GM10266 (cell line): ENCODE data around the gene OGDH.

ENCODE experiments used
- DNase-seq: peaks from one replicate; pipeline ENCODE4 v3.0.0; 2012; ENCODE audit errors: extremely low spot score
- TF ChIP-seq, protein P1 (sequence below): IDR thresholded peaks from 2 replicates; pipeline ENCODE4 v1.5.1; 2012; ENCODE audit warnings: mild to moderate bottlenecking, low read depth; ENCODE audit not compliant: control insufficient read depth, insufficient read depth; ENCODE audit errors: missing control alignments

Gene OGDH

DNA sequence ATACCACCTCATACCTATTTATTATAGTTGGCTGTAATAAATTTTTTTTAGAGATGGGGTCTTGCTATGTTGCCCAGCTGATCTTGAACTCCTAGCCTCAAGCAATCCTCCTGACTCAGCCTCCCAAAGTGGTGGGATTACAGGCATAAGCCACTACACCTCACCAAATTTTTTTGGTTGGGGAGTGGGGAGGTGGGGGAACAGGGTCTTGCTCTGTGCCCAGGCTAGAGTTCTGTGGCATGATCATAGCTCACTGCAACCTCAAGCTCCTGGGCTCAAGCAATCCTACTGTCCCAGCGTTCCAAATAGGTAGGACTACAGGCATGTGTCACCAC, 3.9 kb upstream of the OGDH start:
- TF ChIP-seq, protein P1, sequence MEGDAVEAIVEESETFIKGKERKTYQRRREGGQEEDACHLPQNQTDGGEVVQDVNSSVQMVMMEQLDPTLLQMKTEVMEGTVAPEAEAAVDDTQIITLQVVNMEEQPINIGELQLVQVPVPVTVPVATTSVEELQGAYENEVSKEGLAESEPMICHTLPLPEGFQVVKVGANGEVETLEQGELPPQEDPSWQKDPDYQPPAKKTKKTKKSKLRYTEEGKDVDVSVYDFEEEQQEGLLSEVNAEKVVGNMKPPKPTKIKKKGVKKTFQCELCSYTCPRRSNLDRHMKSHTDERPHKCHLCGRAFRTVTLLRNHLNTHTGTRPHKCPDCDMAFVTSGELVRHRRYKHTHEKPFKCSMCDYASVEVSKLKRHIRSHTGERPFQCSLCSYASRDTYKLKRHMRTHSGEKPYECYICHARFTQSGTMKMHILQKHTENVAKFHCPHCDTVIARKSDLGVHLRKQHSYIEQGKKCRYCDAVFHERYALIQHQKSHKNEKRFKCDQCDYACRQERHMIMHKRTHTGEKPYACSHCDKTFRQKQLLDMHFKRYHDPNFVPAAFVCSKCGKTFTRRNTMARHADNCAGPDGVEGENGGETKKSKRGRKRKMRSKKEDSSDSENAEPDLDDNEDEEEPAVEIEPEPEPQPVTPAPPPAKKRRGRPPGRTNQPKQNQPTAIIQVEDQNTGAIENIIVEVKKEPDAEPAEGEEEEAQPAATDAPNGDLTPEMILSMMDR: no peak

DNA sequence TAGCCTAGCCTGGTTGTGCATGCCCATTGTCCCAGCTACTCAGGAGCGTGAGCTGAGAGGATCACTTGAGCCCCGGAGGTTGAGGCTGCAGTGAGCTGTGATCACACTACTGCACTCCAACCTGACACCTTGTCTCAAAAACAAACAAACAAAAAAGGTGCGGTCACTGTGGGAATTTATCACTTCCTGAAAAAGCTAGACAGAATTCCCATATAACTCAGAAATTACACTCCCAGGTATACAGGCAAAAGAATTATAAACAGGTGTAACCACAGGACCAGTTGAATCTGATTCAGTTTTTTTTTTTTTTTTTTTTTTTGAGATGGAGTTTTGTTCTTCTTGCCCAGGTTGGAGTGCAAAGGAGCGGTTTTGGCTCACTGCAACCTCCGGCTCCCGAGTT, 3.2 kb upstream of the OGDH start:
- TF ChIP-seq, protein P1: no peak
- DNase-seq: no peak

More for the DNA sequence above, 3.9 kb upstream of the OGDH start:
- DNase-seq: no peak

DNA sequence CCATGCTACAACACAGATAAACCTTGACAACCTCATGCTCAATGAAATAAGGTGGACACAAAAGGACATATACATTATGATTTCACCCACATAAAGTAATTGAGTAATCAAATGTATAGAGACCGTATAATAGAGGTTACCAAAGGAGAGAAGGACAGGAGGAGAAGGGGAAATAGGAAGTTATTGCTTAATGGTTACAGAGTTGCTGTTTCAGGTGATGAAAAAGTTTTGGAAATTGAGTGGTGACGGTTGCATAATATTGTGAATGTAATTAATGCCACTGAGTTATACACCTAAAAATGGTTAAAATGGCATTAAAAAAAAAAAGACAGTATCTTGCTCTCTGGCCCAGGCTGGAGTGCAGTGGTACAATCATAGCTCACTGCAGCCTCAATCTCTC, 1.5 kb upstream of the OGDH start:
- TF ChIP-seq, protein P1: no peak
- no peak for DNase-seq

DNA sequence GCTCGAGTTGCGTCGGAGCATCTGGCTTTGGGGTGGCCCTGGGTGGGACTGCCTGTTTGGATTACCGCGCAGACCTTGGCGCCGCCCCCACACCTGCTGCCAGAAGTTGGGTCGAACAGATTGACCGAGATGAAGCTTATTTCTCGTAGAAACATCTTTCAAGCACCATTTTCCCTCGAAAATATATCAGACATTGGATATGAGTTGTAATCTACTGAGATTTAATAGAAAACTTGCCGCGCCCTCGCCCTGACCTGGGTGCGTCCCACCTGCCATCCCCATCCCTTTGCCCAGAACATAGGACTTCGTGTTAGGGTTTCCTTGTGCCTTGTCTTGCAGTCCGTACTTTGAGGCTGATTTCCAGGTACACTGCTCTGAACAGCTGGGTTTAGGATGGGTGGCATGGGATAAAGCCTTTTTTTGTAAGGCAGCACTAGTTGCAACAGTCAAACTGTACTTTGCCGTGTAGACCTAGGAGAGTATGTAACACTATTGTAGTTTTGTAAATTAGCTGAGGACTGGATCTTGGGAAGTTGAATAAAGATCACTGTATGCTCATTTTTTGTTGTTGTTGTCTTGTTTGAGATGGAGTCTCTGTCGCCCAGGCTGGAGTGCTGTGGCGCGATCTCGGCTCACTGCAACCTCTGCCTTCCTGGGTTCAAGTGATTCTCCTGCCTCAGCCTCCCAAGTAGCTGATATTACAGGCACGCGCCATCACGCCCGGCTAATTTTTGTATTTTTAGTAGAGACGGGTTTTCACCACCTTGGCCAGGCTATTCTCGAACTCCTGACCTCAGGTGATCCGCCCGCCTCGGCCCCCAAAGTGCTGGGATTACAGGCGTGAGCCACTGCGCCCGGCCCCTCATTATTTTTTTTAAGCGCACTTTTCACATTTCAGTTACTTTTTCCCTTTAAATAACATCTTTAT, 978 bp downstream of the OGDH start:
- TF ChIP-seq, protein P1: no peak
- DNase-seq: peak; percentile 14

DNA sequence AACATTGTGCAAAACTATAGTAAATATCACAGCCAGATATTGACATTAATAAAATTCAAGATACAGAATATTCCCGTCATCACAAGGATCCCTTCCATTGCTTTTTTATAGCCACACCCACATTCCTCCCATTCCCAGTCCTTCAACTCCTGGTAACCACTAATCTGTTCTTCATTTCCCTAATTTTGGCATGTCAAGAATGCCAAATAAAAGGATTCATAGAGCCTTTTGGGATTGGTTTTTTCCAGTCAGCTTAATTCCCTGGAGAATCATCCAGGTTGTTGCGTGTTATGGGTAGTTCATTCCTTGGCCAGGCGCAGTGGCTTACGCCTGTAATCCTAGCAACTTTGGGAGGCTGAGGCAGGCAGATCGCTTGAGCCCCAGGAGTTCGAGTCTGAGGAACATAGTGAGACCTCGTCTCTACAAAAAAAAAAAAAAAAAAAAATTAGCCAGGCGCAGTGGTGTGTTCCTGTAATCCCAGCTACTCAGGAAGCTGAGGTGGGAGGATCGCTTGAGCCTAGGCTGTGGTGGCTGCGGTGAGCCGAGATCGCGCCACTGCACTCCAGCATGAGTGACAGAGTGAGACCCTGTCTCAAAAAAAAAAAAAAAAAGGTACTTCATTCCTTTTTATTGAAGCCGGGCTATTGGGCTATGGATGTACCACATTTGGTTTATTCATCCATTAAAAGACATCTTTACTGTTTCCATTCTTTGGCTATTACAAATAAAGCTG, 2.7 kb downstream of the OGDH start:
- no peak for DNase-seq
- TF ChIP-seq, protein P1: no peak

DNA sequence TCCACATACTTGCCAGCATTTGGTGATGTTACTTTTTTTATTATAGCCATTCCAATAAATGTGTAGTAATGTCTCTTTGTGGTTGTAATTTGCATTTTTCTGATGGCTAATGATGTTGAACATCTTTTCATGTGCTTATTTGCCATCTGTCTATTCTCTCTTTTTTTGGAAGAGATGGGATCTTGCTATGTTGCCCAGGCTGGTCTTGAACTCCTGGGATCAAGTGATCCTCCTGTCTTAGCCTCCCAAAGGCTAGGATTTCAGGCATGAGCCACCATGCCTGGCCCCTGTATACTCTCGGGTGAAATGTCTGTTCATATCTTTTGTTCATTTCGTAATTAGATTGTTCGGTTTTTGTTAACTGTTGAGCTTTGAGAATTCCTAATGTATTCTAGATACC, 3.4 kb downstream of the OGDH start:
- no peak for DNase-seq
- TF ChIP-seq, protein P1: no peak

DNA sequence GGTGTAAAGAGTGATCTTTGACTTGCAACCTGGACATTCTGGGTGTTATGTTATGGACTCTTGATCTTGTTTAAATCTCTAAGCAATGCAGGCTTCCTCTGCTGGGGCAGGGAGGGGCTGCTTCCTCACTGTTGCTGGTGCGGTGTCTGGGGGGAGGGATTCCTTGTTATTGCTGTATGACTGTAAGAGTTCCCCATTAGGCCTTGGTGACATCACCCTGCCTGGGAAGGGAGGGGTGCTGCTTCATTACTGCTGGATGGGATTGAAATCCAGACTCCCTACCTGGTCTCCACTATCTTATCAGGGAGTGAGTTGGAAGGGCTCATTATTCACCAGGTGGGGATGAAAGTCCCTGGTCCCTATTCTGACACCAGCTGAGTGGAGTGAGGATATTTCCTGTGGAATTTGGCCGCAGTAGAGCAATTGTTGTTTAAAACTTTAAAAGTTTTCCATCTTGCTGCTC, 8.8 kb downstream of the OGDH start:
- no peak for DNase-seq

More for the DNA sequence above, 8.8 kb downstream of the OGDH start:
- TF ChIP-seq, protein P1: no peak
